NCI-H2171 (cell line): ENCODE results near the gene MX2.

Experiments
- DNase-seq: peaks from one replicate; lab custom pipeline; 2025; lab: John Stamatoyannopoulos, UW

Gene MX2

GRCh38 chr21:41363370-41364270 lies 1.8 kb downstream of the MX2 start:
- DNase-seq, result no peak

GRCh38 chr21:41364308-41364707 lies 2.5 kb downstream of the MX2 start:
- no peak for DNase-seq

GRCh38 chr21:41365377-41366107 lies 3.7 kb downstream of the MX2 start:
- DNase-seq, result no peak

GRCh38 chr21:41366522-41367151 lies 4.8 kb downstream of the MX2 start:
- no peak for DNase-seq

- no peak for DNase-seq
Observed at GRCh38 chr21:41367301-41367944, 5.6 kb downstream of the MX2 start.

- no peak for DNase-seq
Observed at GRCh38 chr21:41367945-41368734, 6.3 kb downstream of the MX2 start.

GRCh38 chr21:41368735-41369104 lies 6.9 kb downstream of the MX2 start:
- no peak for DNase-seq

GRCh38 chr21:41369105-41369919 lies 7.5 kb downstream of the MX2 start:
- DNase-seq, result no peak

GRCh38 chr21:41369920-41370839 lies 8.4 kb downstream of the MX2 start:
- no peak for DNase-seq

GRCh38 chr21:41370840-41371684 lies 9.2 kb downstream of the MX2 start:
- no peak for DNase-seq

- no peak for DNase-seq
Observed at GRCh38 chr21:41371685-41372030, 9.8 kb downstream of the MX2 start.

GRCh38 chr21:41373253-41373652 lies 11.4 kb downstream of the MX2 start:
- DNase-seq, result no peak

- DNase-seq, result no peak
Observed at GRCh38 chr21:41373763-41374162, 11.9 kb downstream of the MX2 start.

GRCh38 chr21:41374177-41374712 lies 12.4 kb downstream of the MX2 start:
- DNase-seq, result no peak

GRCh38 chr21:41374867-41375533 lies 13.2 kb downstream of the MX2 start:
- DNase-seq, result no peak

GRCh38 chr21:41375875-41376274 lies 14.0 kb downstream of the MX2 start:
- DNase-seq, result no peak

- DNase-seq, result no peak
Observed at GRCh38 chr21:41377715-41378114, 15.9 kb downstream of the MX2 start.

- DNase-seq, result no peak
Observed at GRCh38 chr21:41378849-41379248, 17.0 kb downstream of the MX2 start.
